ENCODE results near the gene LAMB3. TPM values are rescaled to one million over a fixed set of nuclear protein-coding genes. Genes with fewer than 3 reads are reported as not detected.

Gene LAMB3
- total RNA-seq, 1 experiment from 2014 or later = 0.28 TPM

- Histone ChIP-seq H3K27ac (ENCODE audit: insufficient read length, low read depth, low read length) (no peak overlapping the region), H2BK5ac (ENCODE audit: insufficient read length, low read length) (no peak overlapping the region), H3K27me3 (ENCODE audit: insufficient read depth, low read length) (no peaks in the 10 kb centered on the region), H3K18ac (ENCODE audit: insufficient read length, low read depth, low read length) (no peak overlapping the region), H2AK5ac (ENCODE audit: insufficient read length, low read length) (no peak overlapping the region), H4K5ac (ENCODE audit: insufficient read length, low read depth, low read length) (no peak overlapping the region), H3K14ac (ENCODE audit: insufficient read depth, low read length) (no peak overlapping the region), H3T11ph (ENCODE audit: low read length) (no peak overlapping the region), H3K79me1 (ENCODE audit: insufficient read depth, low read depth, low read length, poor library complexity, severe bottlenecking) (no peaks in the 10 kb centered on the region), H2BK15ac (ENCODE audit: low read depth, low read length) (no peak overlapping the region), H4K8ac (replicated peaks; ENCODE audit: insufficient read length, low read depth, low read length) (no peak overlapping the region), H3K4ac (ENCODE audit: low read depth, low read length) (no peak overlapping the region), H2AFZ (ENCODE audit: low read length) (no peak overlapping the region), H3K23ac (ENCODE audit: insufficient read length, low read depth, low read length) (no peak overlapping the region), H3K79me2 (ENCODE audit: insufficient read depth, low read length) (no peaks in the 10 kb centered on the region), H3K4me1 (ENCODE audit: insufficient read depth, low read length) (no peaks in the 10 kb centered on the region), H2BK120ac (ENCODE audit: low read depth, low read length, poor library complexity, severe bottlenecking) (no peak overlapping the region), H3K9ac (ENCODE audit: extremely low read depth, insufficient read length, low read length) (no peak overlapping the region), H3K23me2 (ENCODE audit: insufficient read length, low read depth, low read length, poor library complexity, severe bottlenecking) (no peaks in the 10 kb centered on the region), H3K9me3 (ENCODE audit: control insufficient read depth, low read depth, low read length) (no peaks in the 10 kb centered on the region), H3K4me2 (ENCODE audit: insufficient read depth, insufficient read length, low read length) (no peak overlapping the region), H3K56ac (ENCODE audit: insufficient read length, low read depth, low read length) (no peak overlapping the region), H4K20me1 (ENCODE audit: control insufficient read depth, insufficient read depth, insufficient read length) (no peaks in the 10 kb centered on the region), H4K91ac (ENCODE audit: insufficient read length, low read depth, low read length) (no peak overlapping the region), H2BK12ac (ENCODE audit: insufficient read length, low read depth, low read length) (no peak overlapping the region), H2BK20ac (ENCODE audit: low read depth, low read length, poor library complexity, severe bottlenecking) (no peak overlapping the region)
- no peaks in the 10 kb centered on the region for H3K9me3 Mint-ChIP-seq
- no peak overlapping the region for H3K4me3 Mint-ChIP-seq
- H3K4me1 Mint-ChIP-seq = no peaks in the 10 kb centered on the region
- WGBS (ENCODE audit: extremely low coverage, insufficient read length, low lambda C conversion rate) = no CpG with 5 or more reads among the region's 1 CpG
- no peak for DNase-seq
- H3K27ac Mint-ChIP-seq = no peak overlapping the region
- no peaks in the 10 kb centered on the region for H3K36me3 Mint-ChIP-seq (ENCODE audit: insufficient read depth in 1 of 3, low read depth in 3 of 3)
- peaks cover 2% of the 10 kb centered on the region for H3K27me3 Mint-ChIP-seq (ENCODE audit: low read depth)
- no peak for TF ChIP-seq CTCF (conservative IDR thresholded peaks at IDR 0.05)
These were observed 45.0 kb downstream of the LAMB3 start for GRCh38 chr1:209607102-209607794.
